Duodenal mucosa (tissue), 2 donors: ENCODE data around the gene ELFN2.

Experiments used
- H3K27ac ChIP-seq: one replicate; pipeline ENCODE4 v1.7.0; 2013; ENCODE audit warnings: low read depth, low read length
- H3K27me3 ChIP-seq, 2 donors: one replicate each; pipeline ENCODE4 v1.7.0; 2013; ENCODE audit warnings: low read length in 2 of 2, control low read depth in 1 of 2; ENCODE audit not compliant: insufficient read depth in 2 of 2, control insufficient read depth in 1 of 2
- H3K36me3 ChIP-seq, 2 donors: one replicate each; pipeline ENCODE4 v1.7.0; 2013; ENCODE audit warnings: low read length in 2 of 2, control low read depth in 1 of 2; ENCODE audit not compliant: insufficient read depth in 2 of 2, control insufficient read depth in 1 of 2
- H3K4me1 ChIP-seq, 2 donors: one replicate each; pipeline ENCODE4 v1.7.0; 2013; ENCODE audit warnings: low read length in 2 of 2, control low read depth in 1 of 2; ENCODE audit not compliant: insufficient read depth in 2 of 2, control insufficient read depth in 1 of 2
- H3K4me3 ChIP-seq, 2 donors: one replicate each; pipeline ENCODE4 v1.7.0; 2013; ENCODE audit warnings: low read length in 2 of 2, low read depth in 1 of 2
- H3K9ac ChIP-seq, 2 donors: one replicate each; pipeline ENCODE4 v1.7.0; 2013; ENCODE audit warnings: low read length in 2 of 2, low read depth in 1 of 2
- H3K9me3 ChIP-seq, 2 donors: one replicate each; pipeline ENCODE4 v1.7.0; 2013; ENCODE audit warnings: low read length in 2 of 2, control low read depth in 1 of 2; ENCODE audit not compliant: control insufficient read depth in 1 of 2

ELFN2 gene

GRCh38 chr22:37428649-37429586 is 1.6 kb upstream of the ELFN2 start:
- no peaks in the 10 kb centered on the region for H3K9me3 ChIP-seq
- no peak overlapping the region for H3K9ac ChIP-seq
- no peak overlapping the region for H3K27ac ChIP-seq
- no peak overlapping the region for H3K4me3 ChIP-seq
- peaks cover 41 to 59% of the 10 kb centered on the region in 2 donors for H3K27me3 ChIP-seq
- H3K36me3 ChIP-seq, result no peaks in the 10 kb centered on the region
- H3K4me1 ChIP-seq, result peaks cover 0 to 8% of the 10 kb centered on the region in 2 donors

- H3K27me3 ChIP-seq, result peaks cover 44 to 65% of the 10 kb centered on the region in 2 donors
- no peak overlapping the region for H3K27ac ChIP-seq
- no peak overlapping the region for H3K9ac ChIP-seq
- H3K36me3 ChIP-seq, result no peaks in the 10 kb centered on the region
- peak overlapping the region in 1 of 2 donors; percentile 36 for H3K4me3 ChIP-seq
- peaks cover 0 to 8% of the 10 kb centered on the region in 2 donors for H3K4me1 ChIP-seq
- no peaks in the 10 kb centered on the region for H3K9me3 ChIP-seq
Observed at GRCh38 chr22:37427711-37428635, 694 bp upstream of the ELFN2 start.

GRCh38 chr22:37426706-37427134 is 559 bp downstream of the ELFN2 start:
- peak overlapping the region in 1 of 2 donors; percentile 36 for H3K4me3 ChIP-seq
- H3K9ac ChIP-seq, result no peak overlapping the region
- peaks cover 0 to 8% of the 10 kb centered on the region in 2 donors for H3K4me1 ChIP-seq
- no peaks in the 10 kb centered on the region for H3K36me3 ChIP-seq
- H3K27me3 ChIP-seq, result peaks cover 46 to 67% of the 10 kb centered on the region in 2 donors
- H3K9me3 ChIP-seq, result no peaks in the 10 kb centered on the region
- no peak overlapping the region for H3K27ac ChIP-seq

- no peak overlapping the region for H3K4me3 ChIP-seq
- peaks cover 0 to 8% of the 10 kb centered on the region in 2 donors for H3K4me1 ChIP-seq
- no peaks in the 10 kb centered on the region for H3K36me3 ChIP-seq
- H3K27ac ChIP-seq, result no peak overlapping the region
- H3K9ac ChIP-seq, result no peak overlapping the region
- no peaks in the 10 kb centered on the region for H3K9me3 ChIP-seq
- H3K27me3 ChIP-seq, result peaks cover 53 to 70% of the 10 kb centered on the region in 2 donors
Observed at GRCh38 chr22:37425800-37426705, 1.2 kb downstream of the ELFN2 start.

GRCh38 chr22:37425369-37425768 is 1.9 kb downstream of the ELFN2 start:
- peaks cover 4 to 8% of the 10 kb centered on the region in 2 donors for H3K4me1 ChIP-seq
- peaks cover 60 to 72% of the 10 kb centered on the region in 2 donors for H3K27me3 ChIP-seq
- no peaks in the 10 kb centered on the region for H3K36me3 ChIP-seq
- H3K27ac ChIP-seq, result no peak overlapping the region
- no peak overlapping the region for H3K9ac ChIP-seq
- no peaks in the 10 kb centered on the region for H3K9me3 ChIP-seq
- H3K4me3 ChIP-seq, result no peak overlapping the region

- H3K27me3 ChIP-seq, result peaks cover 65 to 72% of the 10 kb centered on the region in 2 donors
- no peaks in the 10 kb centered on the region for H3K36me3 ChIP-seq
- peaks cover 5 to 16% of the 10 kb centered on the region in 2 donors for H3K4me1 ChIP-seq
- H3K27ac ChIP-seq, result no peak overlapping the region
- H3K9me3 ChIP-seq, result no peaks in the 10 kb centered on the region
- no peak overlapping the region for H3K4me3 ChIP-seq
- H3K9ac ChIP-seq, result no peak overlapping the region
Observed at GRCh38 chr22:37423283-37423682, 4.0 kb downstream of the ELFN2 start.

- peaks cover 5 to 12% of the 10 kb centered on the region in 2 donors for H3K4me1 ChIP-seq
- no peaks in the 10 kb centered on the region for H3K9me3 ChIP-seq
- no peaks in the 10 kb centered on the region for H3K36me3 ChIP-seq
- H3K27me3 ChIP-seq, result peaks cover 66 to 69% of the 10 kb centered on the region in 2 donors
- H3K27ac ChIP-seq, result no peak overlapping the region
- H3K4me3 ChIP-seq, result no peak overlapping the region
- no peak overlapping the region for H3K9ac ChIP-seq
Observed at GRCh38 chr22:37421468-37421877, 5.8 kb downstream of the ELFN2 start.

GRCh38 chr22:37420686-37421467 is 6.4 kb downstream of the ELFN2 start:
- Histone ChIP-seq H3K36me3 (no peaks in the 10 kb centered on the region), H3K9ac (no peak overlapping the region), H3K27me3 (peaks cover 60 to 64% of the 10 kb centered on the region in 2 donors), H3K9me3 (no peaks in the 10 kb centered on the region), H3K4me1 (peaks cover 5 to 8% of the 10 kb centered on the region in 2 donors), H3K4me3 (peak overlapping the region; percentile 25 to 48), H3K27ac (no peak overlapping the region)
